NCI-H1092 treated with DMSO at 0.1 percent for 48 hours (cell line): ENCODE results near the gene LCE2B.

Experiments
- DNase-seq: peaks from one replicate; lab custom pipeline; 2025; lab: John Stamatoyannopoulos, UW

The LCE2B gene

DNA sequence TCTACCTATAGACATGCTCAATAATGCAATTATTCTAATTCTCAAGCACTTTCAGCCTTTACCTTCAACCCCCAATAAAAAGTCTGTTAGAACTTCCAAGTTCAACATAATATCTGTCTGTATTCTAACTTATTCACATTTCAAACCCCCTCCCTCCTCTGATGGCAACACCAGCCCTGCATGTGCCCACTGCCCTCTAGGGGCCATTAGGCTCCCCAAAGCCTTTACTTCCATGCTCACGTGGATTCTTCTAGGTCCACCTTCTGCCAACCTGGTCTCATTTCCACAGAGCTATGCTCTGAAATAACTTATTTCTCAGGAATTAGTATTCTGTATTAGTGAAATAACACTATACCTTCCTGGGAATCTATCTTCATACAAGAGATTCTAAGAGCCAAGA is 49.7 kb downstream of the LCE2B start:
- no peak for DNase-seq
